Measurements from ENCODE around the gene GPRC5C.

GRCh38 chr17:74459622-74460021 is 27.7 kb downstream of the GPRC5C start:
- TF ChIP-seq POLR2A (IDR thresholded peaks at IDR 0.05; ENCODE audit: low read depth) = no peak
- TF ChIP-seq CTCF (IDR thresholded peaks at IDR 0.05) = no peak

Data from esophagus muscularis mucosa (tissue), 3 donors.